GM21825 (cell line): Measurements from ENCODE around the gene RELL1.

Source experiments
- ATAC-seq: cut with Tn5 transposase; IDR thresholded peaks from one replicate; pipeline ENCODE4 v1.9.1; 2021; ENCODE audit warnings: mild to moderate bottlenecking, moderate library complexity; ENCODE audit not compliant: unreplicated experiment

The RELL1 gene, protein sequence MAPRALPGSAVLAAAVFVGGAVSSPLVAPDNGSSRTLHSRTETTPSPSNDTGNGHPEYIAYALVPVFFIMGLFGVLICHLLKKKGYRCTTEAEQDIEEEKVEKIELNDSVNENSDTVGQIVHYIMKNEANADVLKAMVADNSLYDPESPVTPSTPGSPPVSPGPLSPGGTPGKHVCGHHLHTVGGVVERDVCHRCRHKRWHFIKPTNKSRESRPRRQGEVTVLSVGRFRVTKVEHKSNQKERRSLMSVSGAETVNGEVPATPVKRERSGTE

DNA sequence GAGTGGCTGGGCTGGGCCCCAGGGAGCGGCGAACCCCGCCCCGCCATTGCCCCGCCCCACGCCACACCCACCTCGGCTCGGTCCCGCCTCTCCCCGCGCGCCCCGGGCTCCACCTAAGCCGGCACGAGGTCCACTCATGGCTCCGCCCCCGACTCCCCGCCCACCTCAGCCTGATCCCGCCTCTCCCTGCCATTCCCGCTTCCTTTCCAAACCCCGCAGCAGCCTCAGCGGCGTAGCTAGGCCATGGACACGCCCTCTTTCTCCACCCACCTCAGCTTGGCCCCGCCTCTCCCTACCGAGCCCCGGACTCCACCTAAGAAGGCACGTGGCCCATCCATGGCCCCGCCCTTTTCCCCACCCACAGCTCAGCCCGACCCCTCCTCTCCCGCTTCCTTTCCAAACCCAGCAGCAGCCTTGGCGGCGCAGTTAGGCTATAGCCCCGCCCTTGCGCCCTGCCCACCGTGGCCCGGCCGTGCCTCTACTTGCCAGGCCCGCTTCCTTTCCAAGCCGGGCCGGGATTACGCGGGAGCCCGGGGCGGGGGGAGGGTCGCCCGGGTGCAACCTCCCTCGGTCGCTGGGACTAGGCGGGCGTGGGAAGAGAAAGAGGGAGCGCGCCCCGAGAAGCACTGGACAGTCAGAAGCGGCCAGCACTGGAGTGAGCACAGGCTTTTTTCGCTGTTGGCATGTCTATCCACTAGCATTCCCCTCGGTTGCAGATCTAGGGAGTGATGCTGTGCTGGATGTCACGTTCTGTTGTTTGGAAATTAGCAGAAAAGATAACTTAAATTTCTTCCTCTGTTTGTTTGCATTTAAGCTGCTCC, at the start of gene RELL1:
RELL1 (minus strand) TSS at position 4 of the 821 bp plus-strand sequence. CDS start 89 bp downstream, outside the sequence.
- peak; percentile 88 for ATAC-seq

DNA sequence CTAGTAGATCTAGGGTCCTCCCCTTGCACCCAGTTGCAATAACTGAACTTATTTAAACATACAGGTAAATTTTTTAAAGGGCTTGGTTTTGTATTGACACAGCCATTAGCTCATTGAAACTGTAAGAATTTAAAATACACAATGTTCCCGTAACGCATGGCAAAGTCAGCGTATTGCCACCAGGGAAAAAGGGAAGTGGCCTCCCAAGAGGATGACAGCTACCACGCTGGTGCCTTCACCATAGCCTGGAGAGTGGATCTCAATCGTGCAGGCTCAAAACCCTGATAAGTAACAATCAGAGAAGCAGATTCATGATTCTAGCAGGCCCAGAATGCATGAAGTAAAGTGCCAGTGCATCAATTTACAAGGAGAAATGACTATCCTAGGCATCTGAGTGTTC, 49.4 kb upstream of the RELL1 start:
- ATAC-seq: no peak

DNA sequence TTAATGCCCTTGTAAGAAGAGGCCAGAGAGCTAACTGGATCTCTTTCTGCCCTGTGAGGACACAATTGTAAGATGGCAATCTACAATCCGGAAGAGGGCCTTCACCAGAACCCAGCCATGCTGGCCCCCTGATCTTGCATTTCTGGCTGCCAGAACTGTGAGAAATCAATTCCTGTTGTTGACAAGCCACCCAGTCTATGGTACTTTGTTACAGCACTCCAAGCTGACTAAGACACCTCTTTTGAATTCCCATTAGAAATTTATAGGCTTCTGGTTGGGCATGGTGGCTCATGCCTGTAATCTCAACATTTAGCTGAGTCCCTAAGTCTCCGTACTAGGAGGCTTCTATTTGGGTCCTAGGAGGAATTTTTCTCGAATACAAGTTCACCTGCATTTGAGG, 48.8 kb upstream of the RELL1 start:
- no peak for ATAC-seq

DNA sequence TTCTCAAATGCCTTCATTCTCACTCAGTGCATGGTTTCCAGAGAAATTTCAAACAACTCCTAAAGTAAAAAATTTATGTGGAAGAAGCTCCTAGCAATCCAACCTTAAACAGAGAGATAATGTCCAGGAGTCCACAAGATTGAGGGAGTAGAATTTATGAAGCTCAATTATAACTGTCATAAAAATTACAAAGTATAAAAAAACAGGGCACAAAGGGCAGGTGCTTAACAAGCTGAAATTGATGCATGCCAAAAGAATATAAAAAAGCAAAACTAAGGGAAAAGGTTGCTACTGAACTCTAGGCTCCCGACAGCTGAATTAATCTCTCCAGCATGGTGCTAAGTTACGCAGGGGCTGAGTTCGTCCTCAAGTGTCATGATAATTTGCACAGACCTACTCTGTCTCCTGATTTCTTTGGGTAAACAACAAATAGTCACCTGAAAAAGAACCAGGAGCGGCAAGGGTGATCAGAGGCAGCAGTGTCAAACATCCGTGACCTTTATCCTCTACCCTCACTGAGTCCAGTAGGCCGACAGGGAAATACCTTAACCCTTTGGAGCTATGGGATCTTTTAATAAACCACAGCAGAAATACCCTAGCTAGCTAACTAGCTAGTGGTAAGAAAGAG, 47.2 kb upstream of the RELL1 start:
- no peak for ATAC-seq

DNA sequence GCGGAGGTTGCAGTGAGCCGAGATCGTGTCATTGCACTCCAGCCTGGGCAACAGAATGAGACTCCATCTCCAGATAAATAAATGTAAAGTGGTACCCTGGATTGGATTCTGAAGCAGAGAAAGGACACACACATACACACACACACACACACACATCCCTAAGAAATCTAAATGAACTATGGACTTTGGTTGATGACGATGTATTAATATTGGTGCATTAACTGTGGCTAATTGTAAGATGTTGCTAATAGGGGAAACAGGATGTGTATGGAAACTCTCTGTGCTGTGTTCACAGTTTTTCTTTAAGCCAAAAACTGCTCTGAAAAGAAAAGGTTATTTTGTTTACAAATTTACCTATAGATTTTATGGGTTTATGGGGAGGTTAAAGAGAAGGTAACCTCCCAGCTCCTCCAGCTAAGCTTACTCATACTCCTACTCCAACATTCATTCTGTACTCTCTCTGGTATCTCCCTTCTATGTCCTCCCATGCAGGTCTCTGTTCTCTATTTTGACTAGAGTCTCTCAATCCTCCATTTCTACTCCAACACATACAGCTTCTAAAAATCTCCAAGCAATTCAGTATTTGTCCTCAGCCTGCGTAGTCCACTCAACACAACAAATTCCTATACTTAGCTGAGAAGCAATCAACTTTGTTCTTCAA, 46.5 kb upstream of the RELL1 start:
- ATAC-seq: no peak

DNA sequence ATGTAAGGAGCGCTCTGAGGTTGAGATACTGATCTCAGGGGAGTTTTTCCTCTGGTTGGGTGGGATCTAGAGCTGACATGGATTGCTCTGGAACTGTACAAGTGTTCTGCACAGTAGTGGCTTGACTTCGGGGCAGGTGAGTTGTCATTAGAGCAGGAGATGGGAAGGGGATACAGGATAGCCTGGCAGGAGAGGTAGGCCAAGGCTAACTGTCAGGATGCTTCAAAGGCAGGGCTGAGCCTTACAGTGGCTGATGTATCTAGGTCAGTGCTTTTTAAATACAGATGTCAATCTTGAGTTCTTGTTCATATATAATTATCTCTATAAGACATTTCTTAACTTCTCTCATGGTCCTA, 43.5 kb upstream of the RELL1 start:
- no peak for ATAC-seq

DNA sequence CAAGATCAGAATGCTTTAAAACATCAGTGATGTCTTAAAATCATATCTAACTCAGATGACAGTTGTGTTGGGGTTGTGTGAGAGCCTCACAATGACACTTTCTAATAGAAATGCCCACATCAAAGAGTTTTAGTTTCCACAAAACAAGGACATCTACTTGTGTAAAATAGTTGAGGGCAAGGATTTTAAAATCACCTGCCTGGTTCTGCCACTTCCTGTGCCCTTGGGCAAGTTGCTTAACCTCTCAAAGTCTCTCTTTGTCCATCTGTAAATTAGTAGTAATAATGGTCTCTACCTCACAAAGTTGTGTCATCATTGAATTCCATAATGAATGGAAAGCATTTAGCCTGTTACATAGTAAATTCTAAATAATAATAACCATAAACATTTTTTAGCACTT, 41.9 kb upstream of the RELL1 start:
- no peak for ATAC-seq

DNA sequence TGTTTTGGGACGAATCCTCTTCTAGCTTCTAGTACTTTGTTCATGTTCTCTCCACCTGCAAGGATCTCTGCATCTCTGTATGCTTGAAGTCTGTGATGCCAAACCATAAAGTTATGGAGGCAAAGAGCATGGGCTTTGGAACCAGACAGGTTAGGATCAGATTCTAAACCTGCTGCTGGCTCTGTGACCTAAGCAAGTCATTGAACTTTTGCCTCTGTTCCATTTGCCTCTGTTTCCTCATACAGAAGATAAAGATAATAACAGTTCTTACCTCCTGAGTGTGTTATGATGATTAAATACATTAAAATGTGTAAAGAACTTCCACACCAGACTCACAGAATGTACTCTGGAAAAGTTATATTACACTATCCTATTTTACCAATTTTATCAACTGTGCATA, 41.5 kb upstream of the RELL1 start:
- ATAC-seq: no peak

DNA sequence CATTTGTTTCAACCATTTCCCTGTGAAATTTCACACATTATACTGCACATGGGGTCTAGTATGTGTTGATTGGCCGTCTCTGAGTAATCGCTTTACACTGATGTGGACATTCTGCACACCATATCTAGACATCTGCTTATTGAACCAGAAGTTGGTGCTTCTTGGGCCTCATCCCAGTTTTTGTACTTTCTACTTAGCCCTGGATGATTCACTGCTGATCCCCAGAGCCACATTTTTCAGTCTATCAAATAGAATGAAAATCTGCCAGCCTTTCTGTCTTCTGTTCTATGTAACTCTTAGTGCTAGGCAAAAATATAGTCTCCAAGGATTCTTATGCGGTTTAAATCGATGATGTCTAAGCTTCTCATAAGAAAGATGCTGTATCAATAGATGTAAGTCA, 40.5 kb upstream of the RELL1 start:
- ATAC-seq: no peak

DNA sequence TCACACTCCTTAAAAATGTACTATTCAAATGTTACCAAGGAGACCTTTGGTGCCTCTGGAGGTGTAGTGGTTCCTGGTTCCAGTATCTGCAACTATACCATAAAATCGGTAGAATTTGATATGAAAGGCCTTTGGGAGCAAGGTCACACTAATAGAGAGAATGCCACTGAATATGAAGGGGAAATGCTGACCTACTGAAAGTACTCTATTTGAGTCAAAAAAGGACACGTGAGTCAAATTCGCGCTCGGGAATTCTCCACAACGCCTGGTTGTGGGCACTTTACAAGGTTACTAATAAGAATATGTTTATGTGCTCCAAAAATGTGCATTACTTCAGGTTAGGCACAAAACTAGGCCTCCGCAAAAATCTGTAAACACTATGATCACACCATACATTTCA, 39.5 kb upstream of the RELL1 start:
- ATAC-seq: no peak

DNA sequence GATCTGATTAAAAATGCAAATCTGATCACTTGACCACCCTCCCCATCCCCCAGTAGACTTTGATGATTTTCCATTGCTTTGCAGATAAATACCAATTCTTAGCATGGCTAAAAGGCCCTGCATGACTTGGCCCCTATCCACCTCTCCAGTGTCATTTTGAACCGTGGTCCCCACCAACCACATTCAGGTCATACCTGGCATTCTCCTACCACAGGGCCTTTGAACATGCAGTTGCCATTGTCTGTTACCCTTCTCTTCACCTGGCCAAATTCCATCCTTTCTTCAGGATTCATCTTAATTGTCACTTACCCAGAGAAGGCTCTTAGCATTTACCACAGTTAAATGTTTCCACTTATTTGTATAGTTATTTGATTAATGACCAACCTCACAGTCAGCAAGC, 36.9 kb upstream of the RELL1 start:
- no peak for ATAC-seq

DNA sequence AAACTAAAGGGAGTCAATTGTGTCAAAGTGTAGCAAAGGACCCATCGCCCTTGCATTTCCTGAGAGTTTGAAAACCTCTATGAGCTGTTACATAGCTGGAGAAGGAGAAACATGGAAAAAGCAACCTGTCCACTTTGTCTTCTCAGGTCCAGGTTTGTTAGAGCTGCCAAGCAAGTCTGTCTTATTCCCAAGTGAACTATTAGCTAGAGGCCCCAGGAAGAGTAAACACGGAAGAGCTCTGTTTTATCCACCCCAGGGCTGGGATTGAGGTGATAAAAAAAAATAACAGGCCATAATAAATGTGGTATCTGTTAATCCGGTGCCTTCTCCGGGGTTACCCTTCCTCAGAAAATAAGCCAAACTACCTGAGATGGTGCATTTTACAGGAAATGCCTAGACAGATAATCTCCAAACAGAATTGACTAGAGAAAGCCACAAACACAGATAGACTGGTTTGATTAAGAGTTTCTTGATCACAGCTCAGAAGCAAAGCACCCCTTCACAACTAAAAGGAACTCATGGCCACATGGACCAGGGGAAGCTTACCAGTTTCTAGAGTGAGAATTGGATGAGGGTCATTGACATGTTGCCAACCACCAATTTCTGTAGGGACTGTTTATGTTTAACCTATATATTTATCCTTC, 35.9 kb upstream of the RELL1 start:
- no peak for ATAC-seq

DNA sequence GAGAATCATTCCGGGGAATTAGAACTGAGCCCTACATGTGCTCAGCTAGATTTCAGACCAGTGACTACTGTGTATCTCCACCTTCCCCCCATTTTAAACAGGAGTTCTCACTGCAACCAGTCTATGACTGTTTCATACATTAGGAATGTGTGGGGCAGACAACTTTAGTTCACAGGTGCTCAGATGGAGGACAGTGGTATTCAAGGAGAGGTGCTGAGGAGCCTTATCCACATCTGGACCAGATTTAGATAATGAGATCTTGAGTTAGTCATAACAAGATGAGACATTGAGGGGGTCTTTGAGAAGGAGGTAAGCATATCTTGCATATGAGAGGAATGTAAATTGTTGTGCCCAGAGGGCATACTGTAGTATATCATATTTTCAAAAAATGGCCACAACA, 32.8 kb upstream of the RELL1 start:
- ATAC-seq: no peak

DNA sequence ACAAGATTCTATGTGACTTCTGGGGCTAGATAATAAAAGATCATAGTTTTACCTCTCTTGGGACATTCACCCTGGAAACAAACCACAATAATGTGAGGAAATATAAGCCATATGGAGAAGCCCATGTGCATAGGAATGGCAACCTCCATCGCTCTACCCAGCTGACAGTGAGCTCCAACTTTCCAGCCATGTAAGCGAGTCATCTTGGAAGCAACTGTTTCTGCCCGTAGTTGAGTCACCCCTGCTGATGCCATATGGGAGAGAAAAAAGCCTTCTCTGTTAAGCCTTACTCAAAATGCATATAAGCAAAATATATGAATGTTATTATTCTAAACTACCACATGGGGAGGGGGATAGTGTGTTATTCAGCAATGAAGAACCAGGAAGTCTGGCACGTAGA, 31.4 kb upstream of the RELL1 start:
- ATAC-seq: no peak

DNA sequence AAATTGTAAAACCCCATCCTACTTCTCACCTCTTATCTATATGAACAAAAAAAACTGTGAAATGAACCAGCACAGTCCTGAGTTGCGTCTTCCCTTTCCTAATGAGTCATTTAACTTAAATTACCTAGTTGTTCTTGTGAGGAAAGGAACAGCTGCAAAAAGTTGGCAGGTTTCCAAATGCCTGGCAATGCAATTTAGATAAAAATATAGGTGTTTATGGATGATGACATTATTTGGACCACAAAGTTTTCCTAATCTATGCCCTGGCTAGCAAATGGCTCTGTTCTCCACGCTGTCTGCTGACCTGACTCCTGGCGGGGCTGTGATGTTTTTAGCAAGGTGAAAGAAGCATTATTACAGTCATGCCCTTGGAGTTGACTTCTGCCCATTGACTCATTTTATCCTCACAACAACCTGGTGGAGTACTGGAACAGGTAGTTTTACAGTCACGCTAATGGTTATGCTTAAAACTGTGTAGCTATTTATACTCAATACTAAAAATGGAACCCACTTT, 29.8 kb upstream of the RELL1 start:
- ATAC-seq: peak; percentile 75

DNA sequence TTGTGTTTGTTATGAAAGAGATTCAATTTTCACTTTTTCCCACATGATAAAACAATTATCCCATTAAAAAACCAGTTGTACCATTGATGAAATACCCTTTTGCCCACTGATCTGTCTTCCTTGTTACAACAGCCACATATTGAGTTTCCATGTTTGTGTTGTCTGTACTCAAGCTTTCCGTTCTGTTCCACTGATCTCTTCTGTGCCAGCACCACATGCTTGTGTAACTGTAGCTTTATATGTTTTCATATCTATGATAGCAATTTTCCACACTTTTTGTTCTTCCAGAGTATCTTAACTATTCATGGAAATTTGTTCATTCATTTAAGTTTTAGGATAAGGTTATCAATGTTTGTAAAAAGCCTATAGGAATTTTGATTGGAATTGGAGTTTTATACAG, 24.3 kb upstream of the RELL1 start:
- no peak for ATAC-seq

DNA sequence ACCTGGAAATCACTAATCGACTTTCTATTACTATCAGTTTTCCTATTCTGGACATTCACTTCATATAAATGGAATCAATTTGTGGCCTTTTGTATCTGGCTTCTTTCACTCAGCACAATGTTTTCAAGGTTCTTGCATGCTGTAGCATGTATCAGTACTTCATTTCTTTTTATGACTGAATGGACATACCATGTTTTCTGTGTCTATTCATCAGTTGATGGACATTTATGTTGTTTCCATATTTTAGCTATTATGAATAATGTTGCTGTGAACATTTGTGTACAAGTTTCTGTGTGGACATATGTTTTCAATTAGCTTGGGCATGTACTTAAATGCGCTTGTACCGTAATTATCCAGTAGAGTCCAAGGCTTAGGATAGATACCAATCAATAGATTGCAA, 19.9 kb upstream of the RELL1 start:
- ATAC-seq: no peak

DNA sequence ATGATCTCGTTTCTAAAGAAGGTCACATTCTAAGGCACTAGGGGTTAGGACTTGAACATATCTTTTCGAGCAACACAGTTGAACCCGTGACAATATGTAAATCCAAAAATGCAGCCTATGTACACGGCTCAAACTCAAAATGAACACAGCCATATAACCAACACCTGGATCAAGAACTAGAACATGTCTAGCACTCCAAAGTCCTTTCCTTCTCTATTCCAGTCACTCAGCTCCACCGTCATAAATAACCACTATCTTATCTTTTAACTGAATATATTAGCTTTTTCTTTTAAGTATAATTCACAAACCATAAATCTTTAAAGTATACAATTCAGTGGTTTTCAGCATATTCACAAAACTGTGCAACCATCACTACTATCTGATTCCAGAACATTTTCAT, 19.4 kb upstream of the RELL1 start:
- ATAC-seq: no peak

DNA sequence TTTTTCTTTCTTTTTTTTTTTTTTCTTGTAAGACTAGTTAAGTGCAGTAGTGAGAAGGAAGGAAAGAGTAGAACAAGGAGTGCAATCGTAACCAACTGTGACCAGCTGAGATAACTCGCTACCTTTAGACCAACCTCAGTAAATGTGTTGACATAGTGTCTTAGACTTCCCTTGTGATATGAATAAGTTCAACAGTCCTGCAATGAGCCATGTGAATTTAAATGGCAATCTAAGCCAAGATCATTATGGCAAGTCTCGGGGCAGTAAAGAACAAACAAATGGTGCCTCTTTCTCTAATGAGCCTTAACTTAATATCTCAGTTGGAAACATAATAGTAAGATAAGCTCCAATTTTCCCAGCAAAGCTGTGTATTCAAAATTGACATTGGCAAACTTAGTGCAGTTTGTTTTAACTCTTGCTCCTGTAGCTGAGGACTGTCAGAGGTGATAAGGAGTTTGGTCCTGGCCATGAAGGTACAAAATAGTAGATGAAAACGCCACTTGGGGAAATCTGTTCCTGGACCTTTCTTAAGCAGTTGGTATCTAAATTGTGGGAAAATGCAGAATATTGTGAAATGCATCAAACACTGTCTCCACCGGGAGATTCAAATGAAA, 13.8 kb upstream of the RELL1 start:
- no peak for ATAC-seq

DNA sequence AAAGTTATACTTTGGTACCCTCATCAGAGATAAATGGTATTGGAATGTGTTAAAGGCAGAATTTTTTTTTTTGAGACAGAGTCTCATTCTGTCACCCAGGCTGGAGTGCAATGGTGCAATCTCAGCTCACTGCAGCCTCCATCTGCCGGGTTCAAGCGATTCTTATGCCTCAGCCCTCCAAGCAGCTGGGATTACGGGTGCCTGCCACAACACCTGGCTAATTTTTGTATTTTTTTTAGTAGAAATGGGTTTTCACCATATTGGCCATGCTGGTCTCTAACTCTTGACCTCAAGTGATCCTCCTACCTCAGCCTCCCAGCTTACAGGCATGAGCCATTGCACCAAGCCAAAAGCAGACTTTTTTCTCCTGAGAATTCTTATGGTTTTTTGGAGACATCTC, 11.4 kb upstream of the RELL1 start:
- ATAC-seq: no peak
